HG03460 (cell line): Measurements from ENCODE around the gene SAMD1.

Experiments
- ATAC-seq: cut with Tn5 transposase; IDR thresholded peaks from one replicate; pipeline ENCODE4 v1.9.1; 2021; ENCODE audit not compliant: unreplicated experiment

Gene SAMD1

GRCh38 chr19:14090509-14091080, at the start of gene SAMD1:
TSS of gene SAMD1 (minus strand) at chr19:14090751.
- peak; percentile 37 for ATAC-seq

GRCh38 chr19:14139944-14140343, 49.4 kb upstream of the SAMD1 start:
- ATAC-seq, result no peak

GRCh38 chr19:14138576-14139265, 48.2 kb upstream of the SAMD1 start:
- no peak for ATAC-seq

- ATAC-seq, result peak; percentile 76
Measured at GRCh38 chr19:14136509-14137281, 46.1 kb upstream of the SAMD1 start, which contains the start of gene ASF1B. TSS of gene ASF1B (minus strand) at chr19:14136589. CDS start at chr19:14136456, 133 bp downstream.

- ATAC-seq, result no peak
Measured at GRCh38 chr19:14135985-14136508, 45.5 kb upstream of the SAMD1 start.

GRCh38 chr19:14135355-14135754, 44.8 kb upstream of the SAMD1 start:
- ATAC-seq, result no peak

GRCh38 chr19:14127929-14128509, 37.5 kb upstream of the SAMD1 start:
- ATAC-seq, result no peak

- ATAC-seq, result no peak
Measured at GRCh38 chr19:14127176-14127575, 36.6 kb upstream of the SAMD1 start.

- no peak for ATAC-seq
Measured at GRCh38 chr19:14122924-14123323, 32.4 kb upstream of the SAMD1 start.

- ATAC-seq, result no peak
Measured at GRCh38 chr19:14120497-14120780, 29.9 kb upstream of the SAMD1 start.

GRCh38 chr19:14119644-14120496, 29.3 kb upstream of the SAMD1 start:
- ATAC-seq, result no peak

GRCh38 chr19:14119146-14119545, 28.6 kb upstream of the SAMD1 start:
- ATAC-seq, result no peak

GRCh38 chr19:14118165-14119051, 27.9 kb upstream of the SAMD1 start:
- ATAC-seq, result no peak

GRCh38 chr19:14117668-14118164, 27.2 kb upstream of the SAMD1 start, which contains the start of gene PRKACA:
TSS of gene PRKACA (minus strand) at chr19:14117762. CDS start at chr19:14117547, 215 bp downstream.
- peak; percentile 87 for ATAC-seq

- ATAC-seq, result no peak
Measured at GRCh38 chr19:14116918-14117578, 26.5 kb upstream of the SAMD1 start.

GRCh38 chr19:14116525-14116917, 26.0 kb upstream of the SAMD1 start:
- no peak for ATAC-seq

- no peak for ATAC-seq
Measured at GRCh38 chr19:14115756-14116155, 25.2 kb upstream of the SAMD1 start.

- no peak for ATAC-seq
Measured at GRCh38 chr19:14114854-14115253, 24.3 kb upstream of the SAMD1 start.

GRCh38 chr19:14114439-14114838, 23.9 kb upstream of the SAMD1 start:
- ATAC-seq, result no peak
